ENCODE results near the gene ZMYM1. TPM values are rescaled to one million over a fixed set of nuclear protein-coding genes. Genes with fewer than 3 reads are reported as not detected.
"Not testable (repeated sequence)": the region's sequence is repeated elsewhere in the genome, so short reads cannot be mapped to it uniquely, and the experiment has no call there.

The ZMYM1 gene
- total RNA-seq, 2 experiments from 2014 or later, result 21.3 to 25.9 TPM

DNA sequence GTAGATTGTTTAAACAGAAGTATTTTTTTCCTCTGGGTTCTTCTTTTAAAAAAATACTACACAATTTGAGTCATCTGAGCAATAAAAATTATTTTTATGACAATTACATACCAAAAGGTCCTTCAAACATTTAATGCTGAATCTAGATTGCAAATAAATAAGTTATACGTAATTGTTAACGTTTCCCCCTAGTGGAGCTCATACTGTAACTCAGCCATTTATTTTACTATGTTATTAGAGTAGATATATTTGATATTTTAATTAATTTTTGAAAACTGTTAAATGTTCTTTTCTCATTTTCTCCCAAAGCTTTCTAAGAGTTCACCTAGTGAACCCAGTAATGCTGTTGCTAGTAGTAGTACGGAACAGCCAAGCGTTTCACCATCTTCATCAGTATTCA is 33.5 kb downstream of the ZMYM1 start:
- H3K4me1 Mint-ChIP-seq, result peaks cover 3% of the 10 kb centered on the region
- H3K9me3 Mint-ChIP-seq, result no peaks in the 10 kb centered on the region
- H3K4me3 Mint-ChIP-seq, result no peak overlapping the region
- DNase-seq, result no peak
- H3K36me3 Mint-ChIP-seq, result peaks cover 22% of the 10 kb centered on the region
- POLR2A ChIA-PET, result no interaction called here
- ATAC-seq (ENCODE audit: low read depth), result no peak
- H3K27ac Mint-ChIP-seq, result no peak overlapping the region
- H3K27me3 Mint-ChIP-seq, result no peaks in the 10 kb centered on the region

DNA sequence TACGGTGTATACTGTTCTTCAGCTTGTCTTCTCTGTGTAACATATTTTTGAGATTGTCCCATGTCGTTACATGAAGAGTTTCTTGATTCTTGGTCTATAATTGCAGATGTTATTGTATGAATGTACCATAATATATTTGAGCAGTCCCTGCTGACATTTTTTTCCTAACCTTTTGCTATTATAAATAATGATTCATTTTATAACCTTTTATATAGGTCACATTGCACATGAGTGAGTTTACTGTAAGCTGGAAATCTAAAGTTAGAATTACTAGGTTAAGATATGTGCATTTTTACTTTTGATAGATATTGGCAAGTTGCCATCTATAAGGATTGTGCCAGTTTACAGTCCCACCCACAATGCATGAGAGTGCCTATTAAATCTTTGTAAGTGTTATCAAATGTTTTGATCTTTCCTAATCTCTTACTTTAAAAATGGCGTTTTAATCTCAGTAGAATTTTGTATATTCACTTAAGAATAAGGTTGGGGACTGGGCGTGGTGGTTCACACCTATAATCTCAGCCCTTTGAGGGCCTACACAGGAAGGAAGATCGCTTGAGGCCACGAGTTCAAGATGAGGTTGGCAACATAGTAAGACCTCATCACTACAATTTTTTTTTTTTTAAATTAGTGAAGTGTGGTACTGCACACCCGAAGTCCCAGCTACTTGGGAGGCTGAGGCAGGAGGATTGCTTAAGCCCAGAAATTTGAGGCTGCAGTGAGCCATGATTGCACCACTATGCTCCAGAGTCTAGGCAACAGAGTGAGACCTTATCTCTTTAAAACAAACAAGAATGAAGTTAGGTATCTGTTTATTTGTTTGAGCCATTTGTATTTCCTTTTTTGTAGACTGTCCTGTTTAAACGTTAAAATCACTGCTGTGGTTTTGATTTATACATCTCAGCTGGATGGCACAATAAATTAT is 36.5 kb downstream of the ZMYM1 start:
- DNase-seq (no peak), ATAC-seq (ENCODE audit: low read depth) (no peak)
- H3K4me3 Mint-ChIP-seq, result no peak overlapping the region
- no peaks in the 10 kb centered on the region for H3K9me3 Mint-ChIP-seq
- no peaks in the 10 kb centered on the region for H3K27me3 Mint-ChIP-seq
- no peak overlapping the region for H3K27ac Mint-ChIP-seq
- peaks cover 5% of the 10 kb centered on the region for H3K4me1 Mint-ChIP-seq
- peaks cover 18% of the 10 kb centered on the region for H3K36me3 Mint-ChIP-seq
- POLR2A ChIA-PET, result no interaction called here

DNA sequence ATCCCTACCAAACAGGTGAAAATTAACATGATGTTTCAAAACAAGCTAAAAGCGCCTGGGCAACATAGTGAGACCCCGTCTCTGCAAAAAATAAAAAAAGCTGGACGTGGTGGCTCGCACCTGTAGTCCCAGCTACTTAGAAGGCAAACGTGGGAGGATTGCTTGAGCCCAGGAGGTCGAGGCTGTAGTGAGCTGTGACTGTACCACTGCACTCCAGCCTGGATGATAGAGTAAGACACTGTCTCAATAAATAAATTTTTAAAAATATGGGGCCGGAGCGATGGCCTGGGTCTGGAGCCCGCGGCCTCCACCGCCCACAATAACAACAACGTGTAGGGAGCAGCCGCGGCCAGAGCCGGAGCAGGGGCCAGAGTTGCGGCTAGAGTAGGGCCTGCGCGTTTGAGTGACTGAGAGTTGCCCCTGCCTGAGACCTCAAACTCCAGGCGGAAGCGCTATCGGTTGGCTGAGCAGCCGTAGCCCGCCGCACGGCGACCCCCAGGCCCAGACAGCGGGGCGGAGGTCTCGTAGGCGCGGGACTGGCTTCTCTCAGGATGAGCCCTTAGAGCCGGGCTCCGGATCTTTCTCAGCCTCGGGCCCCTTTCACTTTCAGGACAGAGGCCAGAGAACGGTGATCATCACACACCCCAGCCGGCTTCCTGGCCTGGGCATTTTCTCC is 41.4 kb downstream of the ZMYM1 start:
- peak overlapping the region; percentile 52 for H3K4me3 Mint-ChIP-seq
- no peak overlapping the region for H3K27ac Mint-ChIP-seq
- peak; percentile 63 for ATAC-seq (ENCODE audit: low read depth)

DNA sequence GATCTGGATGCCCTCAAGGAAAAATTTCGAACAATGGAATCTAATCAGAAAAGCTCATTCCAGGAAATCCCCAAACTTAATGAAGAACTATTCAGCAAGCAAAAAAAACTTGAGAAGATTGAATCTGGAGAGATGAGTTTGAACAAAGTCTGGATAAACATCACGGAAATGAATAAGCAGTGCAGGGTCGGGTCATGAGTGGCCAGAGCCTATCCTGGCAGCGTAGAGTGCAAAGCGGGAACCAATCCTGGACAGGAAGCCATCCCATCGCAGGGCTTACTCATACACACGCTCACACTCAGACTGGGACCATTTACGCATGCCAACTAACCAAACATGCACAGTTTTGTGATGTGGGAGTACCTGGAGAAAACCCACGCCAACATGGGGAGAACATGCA is 43.1 kb downstream of the ZMYM1 start:
- no peaks in the 10 kb centered on the region for H3K36me3 Mint-ChIP-seq
- peaks cover 8% of the 10 kb centered on the region for H3K27me3 Mint-ChIP-seq
- H3K4me3 Mint-ChIP-seq, result no peak overlapping the region
- ATAC-seq (ENCODE audit: low read depth) (no peak), DNase-seq (no peak)
- POLR2A ChIA-PET, result no interaction called here
- peaks cover 1% of the 10 kb centered on the region for H3K4me1 Mint-ChIP-seq
- no peak overlapping the region for H3K27ac Mint-ChIP-seq
- H3K9me3 Mint-ChIP-seq, result peaks cover 2% of the 10 kb centered on the region

More for the DNA sequence above, 41.4 kb downstream of the ZMYM1 start:
- H3K36me3 Mint-ChIP-seq, result peaks cover 6% of the 10 kb centered on the region
- H3K27me3 Mint-ChIP-seq, result peaks cover 8% of the 10 kb centered on the region
- peak; percentile 39 for DNase-seq
- POLR2A ChIA-PET, result no interaction called here
- peaks cover 3% of the 10 kb centered on the region for H3K4me1 Mint-ChIP-seq
- H3K9me3 Mint-ChIP-seq, result peaks cover 2% of the 10 kb centered on the region

DNA sequence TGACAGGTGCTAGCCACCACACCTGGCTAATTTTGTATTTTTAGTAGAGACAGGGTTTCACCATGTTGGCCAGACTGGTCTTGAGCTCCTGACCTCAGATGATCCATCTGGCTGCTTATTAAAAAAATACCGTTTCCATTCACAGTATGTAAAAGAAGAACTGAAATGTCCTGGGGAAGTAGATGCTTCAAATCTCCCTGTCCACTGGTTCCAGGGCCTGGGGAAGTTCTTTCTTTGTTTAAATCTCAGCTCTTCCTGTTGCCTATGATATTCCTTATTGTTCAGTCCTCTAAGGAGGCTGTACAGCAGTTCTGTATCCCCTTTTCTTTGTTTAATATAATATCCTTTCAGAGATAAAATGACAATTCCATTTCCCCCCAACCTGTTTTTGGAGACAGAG is 47.4 kb downstream of the ZMYM1 start:
- H3K4me3 Mint-ChIP-seq, result no peak overlapping the region
- H3K4me1 Mint-ChIP-seq, result no peaks in the 10 kb centered on the region
- peaks cover 10% of the 10 kb centered on the region for H3K9me3 Mint-ChIP-seq
- no peak for ATAC-seq (ENCODE audit: low read depth)
- DNase-seq, result no peak
- no peaks in the 10 kb centered on the region for H3K36me3 Mint-ChIP-seq
- H3K27ac Mint-ChIP-seq, result no peak overlapping the region
- POLR2A ChIA-PET, result no interaction called here
- peaks cover 7% of the 10 kb centered on the region for H3K27me3 Mint-ChIP-seq

- Mint-ChIP-seq H3K27ac (no peak overlapping the region), H3K36me3 (no peaks in the 10 kb centered on the region), H3K4me1 (no peaks in the 10 kb centered on the region), H3K27me3 (peaks cover 5% of the 10 kb centered on the region), H3K4me3 (no peak overlapping the region), H3K9me3 (peaks cover 10% of the 10 kb centered on the region)
- ATAC-seq (ENCODE audit: low read depth) (no peak), DNase-seq (no peak)
- POLR2A ChIA-PET, result no interaction called here
Observed at GRCh38 chr1:35129080-35129479, 49.9 kb downstream of the ZMYM1 start.

DNA sequence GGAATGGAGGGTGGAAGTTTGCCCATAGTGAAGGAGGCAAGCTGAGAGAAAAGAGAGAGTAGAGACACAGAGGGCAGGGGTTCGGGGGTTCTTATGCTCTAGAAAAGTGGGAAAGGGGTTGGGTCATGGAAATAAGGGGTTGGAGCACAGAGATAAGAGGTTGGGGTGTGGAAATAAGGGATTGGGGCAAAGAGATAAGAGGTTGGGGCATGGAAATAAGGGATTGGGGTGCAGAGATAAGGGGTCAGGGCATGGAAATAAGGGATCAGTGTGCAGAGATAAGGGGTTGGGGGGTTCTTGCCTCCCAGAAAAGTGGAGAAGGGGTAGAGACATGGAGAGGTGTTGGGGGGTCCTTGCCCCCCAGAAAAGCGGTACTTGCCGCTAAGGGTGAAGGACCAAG is 57.6 kb downstream of the ZMYM1 start:
- Mint-ChIP-seq H3K4me1 (no peaks in the 10 kb centered on the region), H3K4me3 (no peak overlapping the region), H3K27me3 (peaks cover 15% of the 10 kb centered on the region), H3K27ac (no peak overlapping the region), H3K9me3 (no peaks in the 10 kb centered on the region), H3K36me3 (no peaks in the 10 kb centered on the region)
- POLR2A ChIA-PET, result no interaction called here
- no peak for DNase-seq
- no peak for ATAC-seq (ENCODE audit: low read depth)

- POLR2A ChIA-PET; H3K9me3 Mint-ChIP-seq; H3K4me1 Mint-ChIP-seq; H3K4me3 Mint-ChIP-seq; H3K27ac Mint-ChIP-seq; ATAC-seq (ENCODE audit: low read depth); DNase-seq; H3K36me3 Mint-ChIP-seq: not testable (repeated sequence)
- H3K27me3 Mint-ChIP-seq, result peaks cover 16% of the 10 kb centered on the region
Observed at GRCh38 chr1:35137590-35137989, 58.4 kb downstream of the ZMYM1 start.

DNA sequence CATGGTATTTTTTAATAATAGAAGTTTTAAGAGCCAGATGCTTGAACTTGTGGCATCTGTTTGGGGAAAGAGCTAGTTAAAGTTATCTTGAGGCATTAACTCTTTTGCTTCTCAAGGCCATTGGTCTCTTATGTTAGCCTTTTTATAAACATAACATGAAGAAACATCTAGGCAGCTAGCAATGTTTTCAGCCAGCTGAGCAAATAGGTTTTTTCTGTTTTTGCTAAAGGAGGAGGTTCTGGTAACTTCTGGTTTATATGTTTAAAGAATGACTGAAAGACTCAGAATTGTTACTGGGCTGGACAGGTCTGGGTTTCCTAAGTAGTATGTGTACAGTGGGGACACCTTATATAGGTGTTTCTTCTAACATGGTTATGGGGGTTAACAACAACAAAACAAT is 63.1 kb downstream of the ZMYM1 start:
- H3K36me3 Mint-ChIP-seq; ATAC-seq (ENCODE audit: low read depth); H3K9me3 Mint-ChIP-seq; H3K27ac Mint-ChIP-seq; H3K4me3 Mint-ChIP-seq; DNase-seq; POLR2A ChIA-PET; H3K27me3 Mint-ChIP-seq; H3K4me1 Mint-ChIP-seq: not testable (repeated sequence)

DNA sequence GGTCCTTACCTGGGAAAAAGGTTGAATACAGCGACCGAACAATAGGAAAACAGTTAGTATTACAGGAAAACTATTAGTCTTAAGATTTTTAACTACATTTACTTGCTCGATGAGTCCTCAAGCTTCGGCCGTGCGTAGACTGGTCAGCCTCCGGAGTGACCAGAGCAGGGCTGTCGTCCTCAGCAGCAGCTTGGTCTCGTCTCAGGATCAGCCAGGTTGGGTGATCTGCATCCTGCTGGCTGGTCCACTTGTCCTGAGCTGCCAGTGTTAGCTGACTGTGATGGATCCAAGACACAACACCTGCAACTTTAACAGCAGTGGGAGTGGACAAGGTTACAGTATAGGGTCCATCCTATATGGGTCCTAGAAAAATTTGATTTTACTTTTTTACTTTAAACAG is 63.5 kb downstream of the ZMYM1 start:
- H3K27ac Mint-ChIP-seq; H3K9me3 Mint-ChIP-seq; H3K27me3 Mint-ChIP-seq; DNase-seq; ATAC-seq (ENCODE audit: low read depth); H3K36me3 Mint-ChIP-seq; H3K4me1 Mint-ChIP-seq; POLR2A ChIA-PET; H3K4me3 Mint-ChIP-seq: not testable (repeated sequence)

GRCh38 chr1:35143737-35144508 is 64.7 kb downstream of the ZMYM1 start:
- Mint-ChIP-seq H3K27me3 (peaks cover 5% of the 10 kb centered on the region), H3K27ac (no peak overlapping the region), H3K9me3 (no peaks in the 10 kb centered on the region), H3K4me1 (peaks cover 2% of the 10 kb centered on the region), H3K36me3 (no peaks in the 10 kb centered on the region), H3K4me3 (no peak overlapping the region)
- DNase-seq (no peak), ATAC-seq (ENCODE audit: low read depth) (no peak)
- POLR2A ChIA-PET, result no interaction called here

- ATAC-seq (ENCODE audit: low read depth); H3K27me3 Mint-ChIP-seq; H3K9me3 Mint-ChIP-seq; H3K27ac Mint-ChIP-seq; POLR2A ChIA-PET; H3K4me1 Mint-ChIP-seq; DNase-seq; H3K36me3 Mint-ChIP-seq; H3K4me3 Mint-ChIP-seq: not testable (repeated sequence)
Observed at GRCh38 chr1:35145892-35146549, 66.8 kb downstream of the ZMYM1 start.

DNA sequence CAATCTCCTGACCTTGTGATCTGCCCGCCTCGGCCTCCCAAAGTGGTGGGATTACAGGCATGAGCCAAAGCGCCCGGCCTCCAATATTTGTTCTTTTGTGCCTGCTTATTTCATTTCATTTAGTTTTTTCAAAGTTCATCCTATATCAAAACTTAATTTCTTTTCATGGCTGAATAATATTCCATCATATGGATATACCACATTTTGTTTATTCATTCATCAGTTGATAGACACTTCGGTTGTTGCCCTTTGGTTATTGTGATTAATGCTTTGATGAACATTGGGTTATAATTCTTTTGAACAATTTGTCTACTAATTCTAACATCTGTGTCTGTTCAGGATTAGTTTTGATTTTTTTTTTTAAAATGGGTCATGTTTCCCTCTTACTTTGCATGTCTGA is 72.0 kb downstream of the ZMYM1 start:
- POLR2A ChIA-PET, result no interaction called here
- no peak for ATAC-seq (ENCODE audit: low read depth)
- H3K27me3 Mint-ChIP-seq, result no peaks in the 10 kb centered on the region
- H3K4me3 Mint-ChIP-seq, result no peak overlapping the region
- H3K4me1 Mint-ChIP-seq, result peaks cover 2% of the 10 kb centered on the region
- H3K27ac Mint-ChIP-seq, result no peak overlapping the region
- no peaks in the 10 kb centered on the region for H3K9me3 Mint-ChIP-seq
- H3K36me3 Mint-ChIP-seq, result no peaks in the 10 kb centered on the region
- no peak for DNase-seq

Data from activated naive CD8-positive, alpha-beta T cell treated with anti-CD3 and anti-CD28 coated beads, Interleukin-2, amount 10 ng/mL, durations not matched to agents 7 days and 5 days (primary cell).